HepG2 (cell line): ENCODE results near the gene PLA2G12A. TPM values are rescaled to one million over a fixed set of nuclear protein-coding genes. Genes with fewer than 3 reads are reported as not detected.

ENCODE experiments used
- ATAC-seq: fragments of 200-7000 bp; cut with Tn5 transposase; 3 replicates; pipeline ENCODE4 v1.9.1; 2020; ENCODE audit warnings: mild to moderate bottlenecking, moderate library complexity
- BruUV-seq: library from RNA; stranded (reverse); fragments of 400-500 nt; replicated peaks from 2 replicates; lab custom pipeline; 2021; lab: Mats Ljungman, UMichigan
- CTCF ChIA-PET: fragments of 300-600 bp; formaldehyde crosslinking; extraction: SDS; loops from one replicate; lab custom pipeline; 2021; ENCODE audit warnings: low total read pairs, inconsistent platforms, low intra/inter-chr PET ratio; lab: Yijun Ruan, JAX
- POLR2A ChIA-PET: fragments of 350-600 bp; sonication (Branson Sonifier 250); formaldehyde crosslinking; loops from one replicate; lab custom pipeline; 2020; ENCODE audit warnings: antibody characterized with exemption, inconsistent platforms; lab: Yijun Ruan, JAX
- DNase-seq: peaks from one replicate; pipeline ENCODE4 v3.0.0-alpha.2; 2015; ENCODE audit warnings: low spot score
- FAIRE-seq: peaks from 3 replicates; lab custom pipeline; 2011; peaks lifted over from hg19 to GRCh38; lab: Jason Lieb, UNC
- H2AFZ ChIP-seq: one replicate; pipeline ENCODE4 v1.6.1; 2011; ENCODE audit warnings: low read length, inconsistent platforms
- H3K27ac ChIP-seq: fragments of 300-600 bp; 3 replicates; pipeline ENCODE4 v1.8.0; 2011; ENCODE audit warnings: mixed run types, mild to moderate bottlenecking, mixed read lengths, low read length, inconsistent platforms; ENCODE audit not compliant: insufficient read depth; ENCODE audit errors: extremely low read length
- H3K27me3 ChIP-seq, 2 experiments: fragments of 200-600 bp in 1 of 2; 2 replicates in 1 of 2; 3 replicates in 1 of 2; pipeline versions ENCODE4 v1.6.0 to v1.8.0; 2011; ENCODE audit warnings: low read length in 2 of 2, mild to moderate bottlenecking in 2 of 2, moderate library complexity in 2 of 2, inconsistent platforms in 1 of 2; ENCODE audit not compliant: insufficient read depth in 2 of 2, control insufficient read depth in 1 of 2
- H3K36me3 ChIP-seq, 2 experiments: fragments of 200-600 bp in 1 of 2; replicated peaks in 1 of 2; 2 replicates in 1 of 2; 3 replicates in 1 of 2; pipeline versions ENCODE4 v1.5.1 to v1.8.0; 2011; ENCODE audit warnings: low read length in 2 of 2, inconsistent platforms in 1 of 2; ENCODE audit not compliant: insufficient read depth in 2 of 2, control insufficient read depth in 1 of 2
- H3K4me1 ChIP-seq: 2 replicates; pipeline ENCODE4 v1.5.1; 2012; ENCODE audit warnings: low read length, inconsistent platforms; ENCODE audit not compliant: insufficient read depth
- H3K4me2 ChIP-seq: 2 replicates; pipeline ENCODE4 v1.6.0; 2011; ENCODE audit warnings: low read depth, low read length, inconsistent platforms
- H3K4me3 ChIP-seq, 3 experiments: fragments of 200-600 bp in 1 of 3; sonication (generic), shearing (Covaris generic) in 1 of 3; replicated peaks in 1 of 3; 2 replicates each; pipeline ENCODE4 v1.5.1; 2011 to 2016; ENCODE audit warnings: low read length in 3 of 3, inconsistent platforms in 2 of 3, low read depth in 2 of 3, mild to moderate bottlenecking in 2 of 3, control low read depth in 1 of 3, mixed read lengths in 1 of 3; ENCODE audit not compliant: insufficient read depth in 1 of 3
- H3K79me2 ChIP-seq: one replicate; pipeline ENCODE4 v1.6.1; 2011; ENCODE audit warnings: low read length, inconsistent platforms; ENCODE audit not compliant: insufficient read depth
- H3K9ac ChIP-seq: 2 replicates; pipeline ENCODE4 v1.6.0; 2011; ENCODE audit warnings: mild to moderate bottlenecking, low read depth, low read length, inconsistent platforms; ENCODE audit not compliant: insufficient read depth
- H3K9me3 ChIP-seq: 2 replicates; pipeline ENCODE4 v1.5.1; 2012; ENCODE audit warnings: mild to moderate bottlenecking, low read length
- H4K20me1 ChIP-seq: 2 replicates; pipeline ENCODE4 v1.6.0; 2011; ENCODE audit warnings: inconsistent platforms, mild to moderate bottlenecking, low read length, moderate library complexity; ENCODE audit not compliant: insufficient read depth
- CAMTA2 ChIP-seq: sonication (generic); formaldehyde crosslinking; IDR thresholded peaks from 2 replicates; pipeline ENCODE4 v1.4.0; 2020; ENCODE audit warnings: mild to moderate bottlenecking, missing genetic modification reagents, borderline replicate concordance
- HNF4A ChIP-seq: sonication (generic); formaldehyde crosslinking; IDR thresholded peaks from 2 replicates; pipeline ENCODE4 v1.4.0; 2020; ENCODE audit warnings: missing genetic modification reagents
- PAX8 ChIP-seq: sonication (generic); formaldehyde crosslinking; IDR thresholded peaks from 2 replicates; pipeline ENCODE4 v1.8.0; 2022; ENCODE audit warnings: mild to moderate bottlenecking, missing genetic modification reagents, borderline replicate concordance
- ZNF20 ChIP-seq: sonication (generic); formaldehyde crosslinking; IDR thresholded peaks from 2 replicates; pipeline ENCODE4 v1.4.0; 2020; ENCODE audit warnings: mild to moderate bottlenecking, moderate library complexity, missing genetic modification reagents
- ZNF225 ChIP-seq: sonication (generic); formaldehyde crosslinking; IDR thresholded peaks from 2 replicates; pipeline ENCODE4 v1.4.0; 2020; ENCODE audit warnings: mild to moderate bottlenecking, missing genetic modification reagents
- ZNF274 ChIP-seq: sonication (generic); formaldehyde crosslinking; IDR thresholded peaks from 2 replicates; pipeline ENCODE4 v1.5.1; 2020; ENCODE audit warnings: mild to moderate bottlenecking, missing genetic modification reagents
- ZNF83 ChIP-seq: sonication (generic); formaldehyde crosslinking; IDR thresholded peaks from 2 replicates; pipeline ENCODE4 v1.4.0; 2020; ENCODE audit warnings: missing genetic modification reagents, mild to moderate bottlenecking, borderline replicate concordance
- WGBS: methylation state at CpG from one replicate; pipeline ENCODE4 v1.1.6; 2017; ENCODE audit warnings: low lambda C conversion rate; 5-methylcytosine and 5-hydroxymethylcytosine counted together
- in situ Hi-C: cut with HindIII; loops from 2 replicates; pipeline ENCODE4 v1.10.0; 2017; ENCODE audit warnings: low pct_unique_long_range_greater_than_20kb; ENCODE audit not compliant: extremely low pct_ligation_motif_present
- intact Hi-C: fragments of 100-400 bp; cut with micrococcal nuclease; formaldehyde crosslinking; loops from one replicate; pipeline ENCODE4 v1.10.0; 2022; ENCODE audit not compliant: unreplicated experiment
- polyA plus RNA-seq, 8 experiments: library from polyadenylated mRNA; depleted of rRNA in 3 of 8; stranded (reverse) in 7 of 8; unstranded in 1 of 8; fragments of >200 nt; fragmentation: Illumina TruSeq in 4 of 8; extraction: Trizol in 4 of 8; gene quantifications; 2 replicates each; pipeline versions ENCODE4 v1.2.1 to v1.2.3, GENCODE V29; 2011 to 2016; ENCODE audit warnings: low read depth in 4 of 8, missing spikeins in 1 of 8, mixed read lengths in 1 of 8; ENCODE audit not compliant: insufficient read depth in 1 of 8
- total RNA-seq, 5 experiments: library from RNA; depleted of rRNA; stranded (reverse); fragments of >200 nt; fragmentation: Illumina TruSeq; extraction: Trizol; gene quantifications; 2 replicates each; pipeline ENCODE4 v1.2.3, GENCODE V29; 2016; ENCODE audit warnings: low read depth in 1 of 5
- TF ChIP-seq, protein P1 (sequence below): sonication (generic); formaldehyde crosslinking; IDR thresholded peaks from 2 replicates; pipeline ENCODE4 v1.5.1; 2020; ENCODE audit warnings: mild to moderate bottlenecking, missing genetic modification reagents, moderate library complexity
- TF ChIP-seq, protein P2 (sequence below): sonication (generic); formaldehyde crosslinking; IDR thresholded peaks from 2 replicates; pipeline ENCODE4 v1.4.0; 2020; ENCODE audit warnings: missing genetic modification reagents, mild to moderate bottlenecking, borderline replicate concordance
- TF ChIP-seq, protein P3 (sequence below): sonication (generic); formaldehyde crosslinking; IDR thresholded peaks from 2 replicates; pipeline ENCODE4 v1.5.0; 2020; ENCODE audit warnings: mild to moderate bottlenecking, missing genetic modification reagents
- TF ChIP-seq, protein P4 (sequence below): IDR thresholded peaks from 2 replicates; pipeline ENCODE4 v1.6.1; 2012; ENCODE audit warnings: inconsistent platforms
- TF ChIP-seq, protein P5 (sequence below): sonication (generic); formaldehyde crosslinking; IDR thresholded peaks from 2 replicates; pipeline ENCODE4 v1.5.0; 2020; ENCODE audit warnings: missing genetic modification reagents

Gene PLA2G12A
- total and polyA plus RNA-seq, 2 of the 13 experiments (the other 11 are each of a cell fraction or from before 2014, with no cell fraction given) = 61.2 to 64.0 TPM

DNA sequence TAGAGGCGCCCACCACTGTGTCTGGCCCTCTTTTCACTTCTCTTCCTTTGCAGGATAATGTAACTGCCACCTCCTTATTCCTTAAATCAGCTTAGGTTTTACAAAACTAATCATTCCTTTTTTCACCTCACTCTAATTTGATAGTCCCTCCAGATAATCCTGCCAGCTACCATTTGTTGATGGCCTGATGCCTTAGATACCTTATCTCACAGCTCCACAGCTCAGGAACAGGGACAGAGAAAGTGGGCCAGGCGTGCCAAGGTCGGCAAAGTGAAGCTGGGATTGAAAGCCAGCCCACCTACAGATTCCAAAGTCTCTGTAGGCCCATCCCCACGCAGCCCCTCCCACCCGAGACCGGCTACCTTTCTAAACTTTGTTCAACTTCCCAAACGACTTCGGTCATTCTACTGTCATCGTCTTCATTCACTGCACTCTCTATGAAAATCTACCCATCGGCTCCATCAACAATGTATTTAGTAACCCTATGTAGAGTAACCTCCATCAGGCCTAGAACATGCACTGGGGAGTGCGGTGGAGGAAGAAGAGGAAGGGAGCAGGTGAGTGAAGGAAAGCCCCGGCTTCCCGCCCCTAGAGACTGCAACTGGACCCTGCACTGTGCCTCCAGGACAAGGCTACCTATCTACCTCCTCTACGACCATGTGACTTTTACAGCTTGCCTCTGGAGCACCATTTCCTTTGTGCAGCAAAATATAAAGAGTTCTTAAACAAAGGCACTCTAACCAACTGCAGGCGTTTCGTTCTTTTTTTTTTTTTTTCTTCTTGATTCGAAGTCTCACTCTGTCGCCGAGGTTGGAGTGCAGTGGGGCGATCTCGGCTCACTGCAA is 28.1 kb downstream of the PLA2G12A start:
- Histone ChIP-seq H3K9me3 (no peaks in the 10 kb centered on the region), H3K4me2 (peak overlapping the region; percentile 74), H3K79me2 (peaks cover 6% of the 10 kb centered on the region), H3K9ac (peak overlapping the region; percentile 72), H3K4me3 (peak overlapping the region; percentile 69 to 76 (median 69)), H3K4me1 (peaks cover 37% of the 10 kb centered on the region), H4K20me1 (no peaks in the 10 kb centered on the region), H3K36me3 (peaks cover 0 to 5% of the 10 kb centered on the region in 2 experiments; a peak in 1 of 5 replicates), H3K27ac (peak overlapping the region; percentile 68), H3K27me3 (no peaks in the 10 kb centered on the region), H2AFZ (no peak overlapping the region)
- WGBS = 6% methylated on average over 18 of the region's 21 CpGs
- intact Hi-C loops = loop anchor here (5.0 kb wide), 2 partner anchors 116 to 276 kb away; partner anchors contain the start of gene GAR1
- CTCF ChIA-PET = no interaction called here
- POLR2A ChIA-PET = no interaction called here
- peak; percentile 67 for ATAC-seq
- FAIRE-seq = no peak
- in situ Hi-C loops = no loop called here
- BruUV-seq = TSS peak; percentile 48
- peak; percentile 25 for DNase-seq
- TF ChIP-seq, protein P1, sequence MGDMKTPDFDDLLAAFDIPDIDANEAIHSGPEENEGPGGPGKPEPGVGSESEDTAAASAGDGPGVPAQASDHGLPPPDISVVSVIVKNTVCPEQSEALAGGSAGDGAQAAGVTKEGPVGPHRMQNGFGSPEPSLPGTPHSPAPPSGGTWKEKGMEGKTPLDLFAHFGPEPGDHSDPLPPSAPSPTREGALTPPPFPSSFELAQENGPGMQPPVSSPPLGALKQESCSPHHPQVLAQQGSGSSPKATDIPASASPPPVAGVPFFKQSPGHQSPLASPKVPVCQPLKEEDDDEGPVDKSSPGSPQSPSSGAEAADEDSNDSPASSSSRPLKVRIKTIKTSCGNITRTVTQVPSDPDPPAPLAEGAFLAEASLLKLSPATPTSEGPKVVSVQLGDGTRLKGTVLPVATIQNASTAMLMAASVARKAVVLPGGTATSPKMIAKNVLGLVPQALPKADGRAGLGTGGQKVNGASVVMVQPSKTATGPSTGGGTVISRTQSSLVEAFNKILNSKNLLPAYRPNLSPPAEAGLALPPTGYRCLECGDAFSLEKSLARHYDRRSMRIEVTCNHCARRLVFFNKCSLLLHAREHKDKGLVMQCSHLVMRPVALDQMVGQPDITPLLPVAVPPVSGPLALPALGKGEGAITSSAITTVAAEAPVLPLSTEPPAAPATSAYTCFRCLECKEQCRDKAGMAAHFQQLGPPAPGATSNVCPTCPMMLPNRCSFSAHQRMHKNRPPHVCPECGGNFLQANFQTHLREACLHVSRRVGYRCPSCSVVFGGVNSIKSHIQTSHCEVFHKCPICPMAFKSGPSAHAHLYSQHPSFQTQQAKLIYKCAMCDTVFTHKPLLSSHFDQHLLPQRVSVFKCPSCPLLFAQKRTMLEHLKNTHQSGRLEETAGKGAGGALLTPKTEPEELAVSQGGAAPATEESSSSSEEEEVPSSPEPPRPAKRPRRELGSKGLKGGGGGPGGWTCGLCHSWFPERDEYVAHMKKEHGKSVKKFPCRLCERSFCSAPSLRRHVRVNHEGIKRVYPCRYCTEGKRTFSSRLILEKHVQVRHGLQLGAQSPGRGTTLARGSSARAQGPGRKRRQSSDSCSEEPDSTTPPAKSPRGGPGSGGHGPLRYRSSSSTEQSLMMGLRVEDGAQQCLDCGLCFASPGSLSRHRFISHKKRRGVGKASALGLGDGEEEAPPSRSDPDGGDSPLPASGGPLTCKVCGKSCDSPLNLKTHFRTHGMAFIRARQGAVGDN (CRISPR knock-in tag) = no peak
- no peak for TF ChIP-seq ZNF83 (CRISPR knock-in tag)
- TF ChIP-seq HNF4A (CRISPR knock-in tag) = peak; percentile 22; the same call in 1 of the 2 replicates
- TF ChIP-seq, protein P2, sequence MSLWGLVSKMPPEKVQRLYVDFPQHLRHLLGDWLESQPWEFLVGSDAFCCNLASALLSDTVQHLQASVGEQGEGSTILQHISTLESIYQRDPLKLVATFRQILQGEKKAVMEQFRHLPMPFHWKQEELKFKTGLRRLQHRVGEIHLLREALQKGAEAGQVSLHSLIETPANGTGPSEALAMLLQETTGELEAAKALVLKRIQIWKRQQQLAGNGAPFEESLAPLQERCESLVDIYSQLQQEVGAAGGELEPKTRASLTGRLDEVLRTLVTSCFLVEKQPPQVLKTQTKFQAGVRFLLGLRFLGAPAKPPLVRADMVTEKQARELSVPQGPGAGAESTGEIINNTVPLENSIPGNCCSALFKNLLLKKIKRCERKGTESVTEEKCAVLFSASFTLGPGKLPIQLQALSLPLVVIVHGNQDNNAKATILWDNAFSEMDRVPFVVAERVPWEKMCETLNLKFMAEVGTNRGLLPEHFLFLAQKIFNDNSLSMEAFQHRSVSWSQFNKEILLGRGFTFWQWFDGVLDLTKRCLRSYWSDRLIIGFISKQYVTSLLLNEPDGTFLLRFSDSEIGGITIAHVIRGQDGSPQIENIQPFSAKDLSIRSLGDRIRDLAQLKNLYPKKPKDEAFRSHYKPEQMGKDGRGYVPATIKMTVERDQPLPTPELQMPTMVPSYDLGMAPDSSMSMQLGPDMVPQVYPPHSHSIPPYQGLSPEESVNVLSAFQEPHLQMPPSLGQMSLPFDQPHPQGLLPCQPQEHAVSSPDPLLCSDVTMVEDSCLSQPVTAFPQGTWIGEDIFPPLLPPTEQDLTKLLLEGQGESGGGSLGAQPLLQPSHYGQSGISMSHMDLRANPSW (CRISPR knock-in tag) = no peak
- TF ChIP-seq, protein P3, sequence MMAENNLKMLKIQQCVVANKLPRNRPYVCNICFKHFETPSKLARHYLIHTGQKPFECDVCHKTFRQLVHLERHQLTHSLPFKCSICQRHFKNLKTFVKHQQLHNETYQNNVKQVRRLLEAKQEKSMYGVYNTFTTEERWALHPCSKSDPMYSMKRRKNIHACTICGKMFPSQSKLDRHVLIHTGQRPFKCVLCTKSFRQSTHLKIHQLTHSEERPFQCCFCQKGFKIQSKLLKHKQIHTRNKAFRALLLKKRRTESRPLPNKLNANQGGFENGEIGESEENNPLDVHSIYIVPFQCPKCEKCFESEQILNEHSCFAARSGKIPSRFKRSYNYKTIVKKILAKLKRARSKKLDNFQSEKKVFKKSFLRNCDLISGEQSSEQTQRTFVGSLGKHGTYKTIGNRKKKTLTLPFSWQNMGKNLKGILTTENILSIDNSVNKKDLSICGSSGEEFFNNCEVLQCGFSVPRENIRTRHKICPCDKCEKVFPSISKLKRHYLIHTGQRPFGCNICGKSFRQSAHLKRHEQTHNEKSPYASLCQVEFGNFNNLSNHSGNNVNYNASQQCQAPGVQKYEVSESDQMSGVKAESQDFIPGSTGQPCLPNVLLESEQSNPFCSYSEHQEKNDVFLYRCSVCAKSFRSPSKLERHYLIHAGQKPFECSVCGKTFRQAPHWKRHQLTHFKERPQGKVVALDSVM (CRISPR knock-in tag) = peak; percentile 45; the same call in 1 of the 2 replicates
- no peak for TF ChIP-seq ZNF20
- TF ChIP-seq PAX8 (CRISPR knock-in tag) = no peak
- TF ChIP-seq, protein P4, sequence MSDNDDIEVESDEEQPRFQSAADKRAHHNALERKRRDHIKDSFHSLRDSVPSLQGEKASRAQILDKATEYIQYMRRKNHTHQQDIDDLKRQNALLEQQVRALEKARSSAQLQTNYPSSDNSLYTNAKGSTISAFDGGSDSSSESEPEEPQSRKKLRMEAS = 0 out of 2 replicates have a peak, but pooled peaks have one; percentile 40
- no peak for TF ChIP-seq ZNF274 (CRISPR knock-in tag)
- no peak for TF ChIP-seq CAMTA2 (CRISPR knock-in tag)
- TF ChIP-seq ZNF225 (CRISPR knock-in tag) = no peak
- TF ChIP-seq, protein P5, sequence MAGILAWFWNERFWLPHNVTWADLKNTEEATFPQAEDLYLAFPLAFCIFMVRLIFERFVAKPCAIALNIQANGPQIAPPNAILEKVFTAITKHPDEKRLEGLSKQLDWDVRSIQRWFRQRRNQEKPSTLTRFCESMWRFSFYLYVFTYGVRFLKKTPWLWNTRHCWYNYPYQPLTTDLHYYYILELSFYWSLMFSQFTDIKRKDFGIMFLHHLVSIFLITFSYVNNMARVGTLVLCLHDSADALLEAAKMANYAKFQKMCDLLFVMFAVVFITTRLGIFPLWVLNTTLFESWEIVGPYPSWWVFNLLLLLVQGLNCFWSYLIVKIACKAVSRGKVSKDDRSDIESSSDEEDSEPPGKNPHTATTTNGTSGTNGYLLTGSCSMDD (CRISPR knock-in tag) = no peak
